KOPT-K1 (cell line): ENCODE data around the gene LRRC49.
"Not testable (repeated sequence)": the region's sequence is repeated elsewhere in the genome, so short reads cannot be mapped to it uniquely, and the experiment has no call there.

Experiments used
- H3K27ac ChIP-seq: fragments of 200-600 bp; sonication (generic); 2 replicates; pipeline ENCODE4 v1.5.1; 2016; ENCODE audit warnings: antibody characterized with exemption, mild to moderate bottlenecking, low read depth, low read length; ENCODE audit not compliant: poor library complexity, severe bottlenecking
- H3K36me3 ChIP-seq: fragments of 200-600 bp; sonication (generic); 2 replicates; pipeline ENCODE4 v1.5.1; 2017; ENCODE audit warnings: antibody characterized with exemption, mild to moderate bottlenecking, low read length, moderate library complexity; ENCODE audit not compliant: insufficient read depth
- H3K9me3 ChIP-seq: fragments of 200-600 bp; sonication (generic); 2 replicates; pipeline ENCODE4 v1.5.1; 2017; ENCODE audit warnings: antibody characterized with exemption, low read length, mild to moderate bottlenecking; ENCODE audit not compliant: insufficient read depth, poor library complexity, severe bottlenecking

LRRC49 gene

DNA sequence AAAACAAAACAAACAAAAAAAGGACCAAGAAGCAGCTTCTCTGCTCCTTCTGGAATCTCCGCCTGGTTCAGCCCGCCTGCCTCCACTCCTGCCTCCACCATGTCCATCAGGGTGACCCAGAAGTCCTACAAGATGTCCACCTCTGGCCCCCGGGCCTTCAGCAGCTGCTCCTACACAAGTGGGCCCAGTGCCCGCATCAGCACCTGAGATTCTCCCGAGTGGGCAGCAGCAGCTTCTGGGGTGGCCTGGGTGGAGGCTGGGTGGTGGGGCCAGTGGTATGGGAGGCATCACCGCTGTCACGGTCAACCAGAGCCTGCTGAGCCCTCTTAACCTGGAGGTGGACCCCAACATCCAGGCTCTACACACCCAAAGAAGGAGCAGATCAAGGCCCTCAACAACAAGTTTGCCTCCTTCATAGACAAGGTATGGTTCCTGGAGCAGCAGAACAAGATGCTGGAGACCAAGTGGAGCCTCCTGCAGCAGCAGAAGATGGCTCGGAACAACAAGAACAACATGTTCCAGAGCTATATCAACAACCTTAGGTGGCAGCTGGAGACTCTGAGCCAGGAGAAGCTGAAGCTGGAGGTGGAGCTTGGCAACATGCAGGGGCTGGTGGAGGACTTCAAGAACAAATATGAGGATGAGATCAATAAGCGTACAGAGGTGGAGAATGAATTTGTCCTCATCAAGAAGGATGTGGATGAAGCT, 33.9 kb upstream of the LRRC49 start:
- not testable (repeated sequence) for H3K36me3 ChIP-seq, H3K27ac ChIP-seq, H3K9me3 ChIP-seq

DNA sequence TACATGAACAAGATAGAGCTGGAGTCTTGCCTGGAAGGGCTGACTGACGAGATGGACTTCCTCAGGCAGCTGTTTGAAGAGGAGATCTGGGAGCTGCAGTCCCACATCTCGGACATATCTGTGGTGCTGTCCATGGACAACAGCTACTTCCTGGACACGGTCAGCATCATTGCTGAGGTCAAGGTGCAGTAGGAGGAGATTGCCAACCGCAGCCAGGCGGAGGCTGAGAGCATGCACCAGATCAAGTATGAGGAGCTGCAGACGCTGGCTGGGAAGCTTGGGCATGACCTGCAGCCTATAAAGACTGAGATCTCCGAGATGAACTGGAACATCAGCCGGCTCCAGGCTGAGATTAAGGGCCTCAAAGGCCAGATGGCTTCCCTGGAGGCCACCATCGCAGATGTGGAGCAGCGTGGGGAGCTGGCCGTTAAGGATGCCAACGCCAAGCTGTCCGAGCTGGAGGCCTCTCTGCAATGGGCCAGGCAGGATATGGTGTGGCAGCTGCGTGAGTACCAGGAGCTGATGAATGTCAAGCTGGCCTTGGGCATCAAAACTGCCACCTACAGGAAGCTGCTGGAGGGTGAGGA, 33.2 kb upstream of the LRRC49 start:
- Histone ChIP-seq H3K36me3 (no peaks in the 10 kb centered on the region), H3K27ac (no peak overlapping the region), H3K9me3 (no peaks in the 10 kb centered on the region)

DNA sequence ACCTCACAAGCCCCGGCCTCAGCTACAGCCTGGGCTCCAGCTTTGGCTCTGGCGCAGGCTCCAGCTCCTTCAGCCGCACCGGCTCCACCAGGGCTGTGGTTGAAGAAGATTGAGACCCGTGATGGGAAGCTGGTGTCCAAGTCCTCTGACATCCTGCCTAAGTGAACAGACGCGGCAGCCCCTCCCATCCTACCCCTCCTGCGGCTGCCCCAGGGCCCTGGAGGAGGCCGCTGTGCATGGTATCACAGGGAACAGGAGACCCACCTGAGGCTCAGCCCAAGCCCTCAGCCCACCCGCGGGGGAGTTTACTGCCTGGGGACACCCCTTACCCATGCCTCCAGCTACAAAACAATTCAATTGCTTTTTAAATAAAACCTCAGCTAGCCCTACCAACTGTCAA, 32.6 kb upstream of the LRRC49 start:
- Histone ChIP-seq H3K27ac (no peak overlapping the region), H3K9me3 (no peaks in the 10 kb centered on the region), H3K36me3 (no peaks in the 10 kb centered on the region)

DNA sequence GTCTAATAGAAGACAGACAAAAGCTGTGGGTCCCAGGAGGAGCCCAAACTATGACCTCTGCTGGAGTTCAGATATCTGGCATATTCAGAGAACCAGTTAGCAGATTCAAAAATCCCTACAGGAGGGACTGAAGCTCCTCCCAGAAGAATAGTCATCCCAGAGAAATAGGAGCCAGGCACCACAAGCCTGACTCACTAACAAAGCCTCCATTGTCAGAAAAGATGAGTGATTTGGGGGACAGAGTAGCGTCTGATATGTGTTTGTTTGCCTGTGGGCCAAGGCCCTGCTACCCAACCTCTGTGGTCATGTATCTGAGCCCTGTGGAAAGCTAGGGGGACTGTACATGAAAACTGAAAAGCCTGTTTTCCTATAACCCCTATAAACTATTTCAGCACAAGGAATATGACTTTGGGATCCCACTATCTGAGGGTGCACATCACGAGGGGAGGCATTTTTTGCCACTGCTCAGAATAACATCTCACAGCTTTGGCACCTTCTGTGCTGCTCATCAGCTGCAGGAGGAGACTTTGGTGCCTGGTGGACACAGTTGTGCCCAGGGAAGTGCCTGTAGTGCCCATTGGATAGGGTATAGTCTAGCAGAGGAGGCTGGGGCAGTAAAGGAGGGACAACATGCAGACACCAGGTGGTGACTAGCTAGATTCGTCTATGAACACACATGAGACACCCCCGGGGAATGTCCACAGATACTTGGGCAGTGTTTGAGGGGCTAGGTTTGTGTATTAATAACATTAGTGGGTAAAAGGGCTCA, 29.0 kb upstream of the LRRC49 start:
- H3K36me3 ChIP-seq = no peaks in the 10 kb centered on the region
- no peaks in the 10 kb centered on the region for H3K9me3 ChIP-seq
- H3K27ac ChIP-seq = no peak overlapping the region

DNA sequence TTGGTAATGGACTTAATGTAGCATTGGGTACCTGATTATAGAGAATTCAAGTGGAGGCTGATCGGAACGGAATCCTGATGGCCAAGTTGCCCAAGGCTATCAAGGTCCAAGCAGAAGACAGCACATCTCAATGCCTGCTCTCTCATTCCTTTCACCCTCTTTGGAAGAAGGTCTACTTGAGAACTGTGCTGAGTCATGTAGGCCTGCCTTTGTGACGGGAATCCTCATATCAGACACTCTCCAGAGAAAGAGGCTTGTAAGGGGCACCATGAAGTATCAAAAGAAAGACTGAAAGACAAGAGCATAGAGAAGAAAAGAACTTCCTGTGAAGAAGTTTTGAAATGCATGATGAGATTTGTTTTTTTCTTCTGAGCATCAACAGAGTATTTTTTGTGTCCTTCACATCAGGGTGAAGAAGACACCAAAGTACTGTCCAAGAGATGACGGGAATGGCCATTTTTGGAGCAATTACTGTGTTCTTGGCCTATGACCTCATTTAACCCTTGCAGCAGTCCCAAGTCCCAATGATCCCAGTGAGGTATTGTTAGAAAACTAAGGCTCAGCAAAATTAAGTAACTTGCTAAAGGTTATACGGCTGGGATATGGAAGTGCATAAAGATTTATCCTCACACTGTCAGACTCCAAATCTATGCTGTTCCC, 25.5 kb upstream of the LRRC49 start:
- no peaks in the 10 kb centered on the region for H3K9me3 ChIP-seq
- H3K36me3 ChIP-seq = no peaks in the 10 kb centered on the region
- no peak overlapping the region for H3K27ac ChIP-seq

DNA sequence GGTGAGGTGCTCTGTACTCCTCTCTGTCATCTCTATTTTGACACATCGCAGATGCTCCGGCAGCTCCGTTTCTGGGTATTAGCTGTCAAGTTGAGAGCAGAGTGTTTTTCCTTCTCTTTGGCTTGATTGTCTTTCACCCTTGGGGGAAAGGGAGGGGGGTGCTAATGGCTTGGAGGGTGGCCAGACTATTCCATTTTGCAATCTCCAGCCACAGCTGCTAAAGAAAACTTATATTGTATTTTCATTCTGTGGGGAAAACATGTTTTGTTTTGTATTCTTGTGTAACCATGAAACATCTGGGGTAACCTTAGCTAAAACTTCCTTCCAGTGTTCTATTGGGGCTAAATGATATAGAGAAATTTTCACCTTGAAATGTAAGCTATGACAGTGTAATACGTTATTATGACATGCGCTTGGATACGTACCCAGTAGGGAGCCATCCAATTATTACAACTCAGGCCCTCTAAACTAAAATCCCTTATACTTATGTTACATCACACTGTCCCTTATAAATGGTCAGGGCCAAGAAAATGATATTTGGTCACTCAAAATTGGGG, 24.6 kb upstream of the LRRC49 start:
- Histone ChIP-seq H3K9me3 (no peaks in the 10 kb centered on the region), H3K27ac (no peak overlapping the region), H3K36me3 (no peaks in the 10 kb centered on the region)

DNA sequence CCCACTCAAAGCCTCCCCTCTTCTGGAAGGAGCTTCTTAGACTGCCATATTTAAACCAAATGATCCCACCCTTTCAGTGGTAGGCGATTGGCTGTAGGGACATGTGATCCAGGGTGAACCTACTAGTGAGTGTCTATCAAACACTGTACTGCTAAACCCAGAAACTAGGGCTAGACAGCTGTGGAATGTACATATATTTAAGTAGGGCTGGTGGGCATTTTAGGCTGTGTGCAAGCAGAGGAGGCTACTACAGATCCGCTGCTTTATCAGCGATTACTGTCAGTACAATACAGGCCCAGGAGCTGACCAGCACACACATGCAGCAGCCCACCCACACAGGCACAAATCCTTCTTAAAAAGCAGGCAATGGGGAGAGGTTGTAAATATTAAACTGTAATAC, 23.3 kb upstream of the LRRC49 start:
- H3K36me3 ChIP-seq = no peaks in the 10 kb centered on the region
- no peak overlapping the region for H3K27ac ChIP-seq
- H3K9me3 ChIP-seq = no peaks in the 10 kb centered on the region

DNA sequence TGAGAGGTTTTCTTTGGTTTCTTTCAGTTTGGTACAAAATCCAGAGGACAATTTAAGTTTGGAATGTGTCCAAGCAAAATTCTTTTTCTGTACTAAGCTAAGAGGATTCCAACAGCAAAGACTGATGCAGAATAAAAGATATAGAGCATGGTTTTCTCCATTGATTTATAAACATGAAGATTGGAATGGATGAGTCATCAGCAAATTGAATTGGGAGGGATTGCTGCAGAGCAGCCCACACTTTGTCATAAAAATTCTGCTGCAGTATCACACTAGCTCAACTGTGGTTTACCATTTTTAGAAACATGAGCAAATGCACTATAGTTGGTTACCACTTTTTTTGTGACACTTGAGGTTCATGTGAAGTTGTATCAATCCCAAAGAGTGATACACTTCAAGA, 22.6 kb upstream of the LRRC49 start:
- Histone ChIP-seq H3K9me3 (no peaks in the 10 kb centered on the region), H3K27ac (no peak overlapping the region), H3K36me3 (no peaks in the 10 kb centered on the region)

DNA sequence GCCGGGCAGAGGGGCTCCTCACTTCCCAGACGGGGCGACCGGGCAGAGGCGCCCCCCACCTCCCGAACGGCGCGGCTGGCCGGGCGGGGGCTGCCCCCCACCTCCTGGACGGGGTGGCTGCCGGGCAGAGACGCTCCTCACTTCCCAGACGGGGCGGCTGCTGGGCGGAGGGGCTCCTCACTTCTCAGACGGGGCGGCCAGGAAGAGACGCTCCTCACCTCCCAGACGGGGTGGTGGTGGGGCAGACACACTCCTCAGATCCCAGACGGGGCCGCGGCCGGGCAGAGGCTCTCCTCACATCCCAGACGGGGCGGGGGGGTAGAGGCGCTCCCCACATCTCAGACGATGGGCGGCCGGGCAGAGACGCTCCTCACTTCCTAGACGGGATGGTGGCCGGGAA, 21.1 kb upstream of the LRRC49 start:
- H3K27ac ChIP-seq, H3K36me3 ChIP-seq, H3K9me3 ChIP-seq: not testable (repeated sequence)

DNA sequence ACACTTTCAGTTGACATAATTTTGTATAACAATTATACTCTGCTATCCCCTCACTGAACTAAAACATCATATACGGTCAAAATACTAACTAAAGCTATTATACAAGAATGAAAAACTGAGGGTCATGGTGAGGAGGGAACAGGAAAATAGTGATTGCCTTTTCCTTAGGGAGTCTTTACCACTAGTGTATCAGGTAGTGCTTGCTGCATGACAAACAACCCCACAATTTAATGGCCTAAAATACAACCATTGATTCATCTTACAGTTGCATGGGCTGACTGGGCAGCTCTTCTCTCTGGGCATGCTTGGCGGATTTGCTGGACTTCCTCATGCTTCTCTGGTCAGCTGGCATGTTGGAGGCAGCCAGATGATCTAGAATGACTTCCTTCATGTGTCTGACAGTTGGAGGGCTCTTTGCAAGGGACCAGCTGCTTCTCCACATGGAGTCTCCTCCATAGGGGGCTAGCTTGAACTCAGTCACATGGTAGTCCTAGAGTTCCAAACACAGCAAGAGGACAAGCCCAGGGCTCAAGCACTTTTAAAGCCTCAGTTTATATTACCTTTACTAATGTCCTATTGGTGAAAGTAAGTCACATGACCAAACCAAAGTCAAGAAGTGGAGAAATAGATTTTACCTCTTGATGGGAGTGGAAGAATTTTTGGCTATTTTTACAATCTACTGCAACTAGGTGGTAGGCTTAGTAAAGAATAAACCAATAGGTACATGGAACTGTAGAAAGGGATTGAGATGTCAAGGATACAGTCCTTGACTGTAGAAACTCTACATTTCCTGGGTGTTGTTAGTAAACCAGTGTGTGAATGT, 19.2 kb upstream of the LRRC49 start:
- H3K27ac ChIP-seq = no peak overlapping the region
- H3K36me3 ChIP-seq = no peaks in the 10 kb centered on the region
- H3K9me3 ChIP-seq = no peaks in the 10 kb centered on the region

DNA sequence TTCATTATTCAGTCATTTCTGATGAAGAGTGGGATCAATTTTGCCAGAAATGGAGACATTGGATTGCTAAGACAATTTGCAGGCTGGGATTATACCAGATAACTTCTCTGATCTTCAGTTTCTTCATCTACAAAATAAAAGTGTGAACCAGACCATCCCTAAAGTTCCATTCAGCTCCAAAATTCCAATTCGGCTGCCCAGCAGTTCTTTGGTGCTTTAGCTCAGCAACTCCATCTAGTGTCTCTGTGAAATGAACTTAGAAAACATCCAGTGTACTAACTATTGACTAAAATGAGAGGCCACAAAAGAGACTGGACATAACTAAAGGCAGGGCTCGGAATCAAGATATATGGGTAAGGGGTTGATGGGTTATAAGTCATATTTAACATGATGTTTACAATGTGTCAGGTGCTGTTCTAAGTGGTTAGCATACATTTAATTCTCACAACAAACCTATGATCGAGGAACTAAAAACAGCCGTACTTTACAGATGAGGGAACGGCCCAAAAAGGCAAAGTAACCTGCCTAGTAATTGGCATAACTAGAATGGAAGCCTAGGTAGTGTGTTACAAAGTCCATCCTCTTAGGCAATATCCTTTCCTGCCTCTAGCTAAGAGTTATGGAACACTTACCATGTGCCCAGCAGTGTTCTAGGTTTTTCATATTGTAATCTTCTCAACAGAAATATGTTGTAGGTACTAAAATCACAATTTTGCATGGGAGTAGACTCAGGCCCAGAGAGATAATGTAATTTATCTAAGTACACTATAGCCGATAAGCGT, 17.4 kb upstream of the LRRC49 start:
- Histone ChIP-seq H3K27ac (no peak overlapping the region), H3K36me3 (no peaks in the 10 kb centered on the region), H3K9me3 (no peaks in the 10 kb centered on the region)

DNA sequence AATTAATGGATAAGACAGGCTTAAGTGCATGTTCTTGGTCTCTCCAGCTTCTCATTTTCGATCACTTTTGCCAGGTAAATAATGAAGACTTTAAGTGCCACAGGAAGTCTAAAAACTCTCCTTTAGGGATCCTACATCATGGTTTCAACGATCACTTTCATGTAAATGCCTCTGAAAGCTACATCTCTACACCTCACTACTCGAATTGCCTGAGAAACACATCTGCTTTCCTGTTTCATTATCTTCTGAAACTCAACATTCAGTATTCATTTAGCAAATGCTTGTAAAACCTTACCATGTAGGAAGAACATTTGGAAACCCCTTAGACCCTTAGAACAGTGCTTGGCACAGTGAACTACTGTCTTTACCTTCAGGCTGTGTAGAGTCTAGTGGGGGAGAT, 16.6 kb upstream of the LRRC49 start:
- H3K9me3 ChIP-seq = no peaks in the 10 kb centered on the region
- H3K27ac ChIP-seq = no peak overlapping the region
- no peaks in the 10 kb centered on the region for H3K36me3 ChIP-seq

DNA sequence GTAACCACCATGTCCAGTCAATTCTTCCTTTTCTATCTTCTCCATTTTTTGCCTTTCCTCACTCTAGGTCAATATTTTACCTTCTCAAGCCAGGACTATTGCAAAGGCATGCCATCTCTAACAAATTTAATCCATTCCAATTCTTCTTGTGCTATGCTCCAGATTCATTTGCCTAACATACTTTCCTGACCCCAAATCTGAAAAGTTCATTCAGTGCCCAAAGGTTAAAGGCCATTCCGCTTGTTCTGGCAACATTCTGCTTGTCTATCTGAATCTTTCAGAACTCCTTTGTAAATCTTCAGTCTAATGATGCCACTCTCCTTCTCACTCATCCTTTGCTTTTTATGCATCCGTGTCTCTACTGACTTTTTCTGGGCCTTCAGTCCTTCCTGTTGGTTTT, 15.9 kb upstream of the LRRC49 start:
- Histone ChIP-seq H3K36me3 (no peaks in the 10 kb centered on the region), H3K9me3 (no peaks in the 10 kb centered on the region), H3K27ac (no peak overlapping the region)

DNA sequence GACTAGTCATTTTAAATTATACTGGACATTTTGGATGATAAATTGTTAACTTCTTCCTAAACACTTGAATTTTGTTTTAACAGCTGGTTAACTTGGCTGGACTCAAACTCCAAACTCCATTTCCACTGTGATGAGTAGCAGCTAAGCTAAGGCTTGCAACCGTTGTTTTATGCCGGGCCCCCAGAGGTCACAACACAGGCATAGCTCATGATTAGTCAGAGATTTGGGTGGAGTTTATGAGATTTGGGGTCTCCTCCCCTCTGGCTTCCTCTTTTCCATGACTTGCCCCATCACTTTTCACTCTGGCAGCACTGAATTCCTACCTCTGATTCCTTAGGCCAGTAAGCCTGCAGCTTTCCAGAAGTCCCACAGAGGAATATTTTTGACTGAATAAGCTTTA, 13.2 kb upstream of the LRRC49 start:
- Histone ChIP-seq H3K9me3 (no peaks in the 10 kb centered on the region), H3K36me3 (no peaks in the 10 kb centered on the region), H3K27ac (no peak overlapping the region)
